ENCODE data around the gene RFESD. TPM values are rescaled to one million over a fixed set of nuclear protein-coding genes. Genes with fewer than 3 reads are reported as not detected.

RFESD gene
- total and polyA plus RNA-seq, 2 of the 13 experiments (the other 11 are each of a cell fraction or from before 2014, with no cell fraction given): 1.1 to 2.2 TPM

DNA sequence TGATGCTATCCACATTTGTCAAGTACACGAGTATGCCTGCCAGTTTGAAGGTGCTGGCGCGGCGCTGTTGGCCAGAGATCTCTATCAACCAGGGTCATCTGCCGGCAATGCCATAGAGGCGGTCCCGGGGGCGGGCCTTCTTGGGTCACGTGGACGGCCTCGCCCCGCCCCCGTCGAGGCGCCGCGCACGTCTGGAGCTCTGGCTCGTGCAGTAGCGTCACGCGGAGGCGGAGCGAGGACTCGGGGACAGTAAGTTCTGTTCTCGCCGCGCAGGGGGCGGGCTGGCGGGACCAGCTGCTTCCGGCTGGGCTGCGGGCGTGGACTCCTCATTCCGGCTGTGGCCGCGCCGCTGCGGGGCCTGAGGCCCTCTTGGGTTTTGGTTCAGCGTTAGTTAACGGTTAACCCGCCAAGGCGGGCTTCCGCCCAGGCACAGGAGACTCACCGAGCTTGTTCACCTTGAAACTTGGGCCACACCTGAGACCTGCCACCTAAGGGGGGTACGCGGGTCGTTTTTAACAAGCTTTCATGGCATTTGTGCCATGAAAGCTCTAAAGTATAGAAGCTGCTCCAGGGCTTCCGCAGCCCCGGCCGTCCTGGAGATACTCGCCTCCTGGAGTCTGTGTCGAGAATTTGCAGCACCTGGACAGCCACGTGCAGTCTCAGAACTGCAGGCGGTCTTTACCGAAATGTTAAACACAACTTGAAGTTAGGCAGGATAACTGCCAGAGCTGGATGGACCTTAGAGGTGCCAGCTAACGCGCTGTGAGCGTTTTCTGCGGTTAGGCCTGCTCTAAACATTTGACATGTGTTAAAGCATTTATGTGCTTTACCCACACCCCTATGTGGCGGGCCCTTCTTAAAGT, at the start of gene RFESD (continued):
- TF ChIP-seq, protein P1, sequence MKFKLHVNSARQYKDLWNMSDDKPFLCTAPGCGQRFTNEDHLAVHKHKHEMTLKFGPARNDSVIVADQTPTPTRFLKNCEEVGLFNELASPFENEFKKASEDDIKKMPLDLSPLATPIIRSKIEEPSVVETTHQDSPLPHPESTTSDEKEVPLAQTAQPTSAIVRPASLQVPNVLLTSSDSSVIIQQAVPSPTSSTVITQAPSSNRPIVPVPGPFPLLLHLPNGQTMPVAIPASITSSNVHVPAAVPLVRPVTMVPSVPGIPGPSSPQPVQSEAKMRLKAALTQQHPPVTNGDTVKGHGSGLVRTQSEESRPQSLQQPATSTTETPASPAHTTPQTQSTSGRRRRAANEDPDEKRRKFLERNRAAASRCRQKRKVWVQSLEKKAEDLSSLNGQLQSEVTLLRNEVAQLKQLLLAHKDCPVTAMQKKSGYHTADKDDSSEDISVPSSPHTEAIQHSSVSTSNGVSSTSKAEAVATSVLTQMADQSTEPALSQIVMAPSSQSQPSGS (CRISPR knock-in tag; IDR thresholded peaks at IDR 0.05): peak; percentile 83; the same call in 1 of the 2 replicates
- TF ChIP-seq PITX1 (CRISPR knock-in tag; IDR thresholded peaks at IDR 0.05): 0 out of 2 replicates have a peak, but pooled peaks have one; percentile 39
- TF ChIP-seq NONO (IDR thresholded peaks at IDR 0.05): no peak
- peak; percentile 89 for TF ChIP-seq NONO (CRISPR knock-in tag; conservative IDR thresholded peaks at IDR 0.05)
- TF ChIP-seq ZNF629 (CRISPR knock-in tag; conservative IDR thresholded peaks at IDR 0.05): no peak
- TF ChIP-seq ZNF142 (CRISPR knock-in tag; IDR thresholded peaks at IDR 0.05): no peak
- TF ChIP-seq ZNF253 (CRISPR knock-in tag; IDR thresholded peaks at IDR 0.05; ENCODE audit: borderline replicate concordance): no peak
- no peak; the same call in 1 of the 2 replicates for TF ChIP-seq KLF12 (CRISPR knock-in tag; IDR thresholded peaks at IDR 0.05; ENCODE audit: borderline replicate concordance)
- no peak; the same call in 1 of the 2 replicates for TF ChIP-seq CREM (IDR thresholded peaks at IDR 0.05)
- TF ChIP-seq CREM (CRISPR knock-in tag; IDR thresholded peaks at IDR 0.05): no peak
- TF ChIP-seq NFKB2 (CRISPR knock-in tag; IDR thresholded peaks at IDR 0.05; ENCODE audit: borderline replicate concordance): peak; percentile 80; the same call in 1 of the 2 replicates
- TF ChIP-seq AGO1 (IDR thresholded peaks at IDR 0.05; ENCODE audit: low read depth, low read length, poor library complexity, severe bottlenecking): peak; percentile 30
- TF ChIP-seq ZNF382 (CRISPR knock-in tag; IDR thresholded peaks at IDR 0.05; ENCODE audit: borderline replicate concordance): no peak
- no peak for TF ChIP-seq NPAS2 (CRISPR knock-in tag; IDR thresholded peaks at IDR 0.05; ENCODE audit: borderline replicate concordance)
- no peak for TF ChIP-seq NFKBIZ (CRISPR knock-in tag; IDR thresholded peaks at IDR 0.05)
- TF ChIP-seq, protein P2, sequence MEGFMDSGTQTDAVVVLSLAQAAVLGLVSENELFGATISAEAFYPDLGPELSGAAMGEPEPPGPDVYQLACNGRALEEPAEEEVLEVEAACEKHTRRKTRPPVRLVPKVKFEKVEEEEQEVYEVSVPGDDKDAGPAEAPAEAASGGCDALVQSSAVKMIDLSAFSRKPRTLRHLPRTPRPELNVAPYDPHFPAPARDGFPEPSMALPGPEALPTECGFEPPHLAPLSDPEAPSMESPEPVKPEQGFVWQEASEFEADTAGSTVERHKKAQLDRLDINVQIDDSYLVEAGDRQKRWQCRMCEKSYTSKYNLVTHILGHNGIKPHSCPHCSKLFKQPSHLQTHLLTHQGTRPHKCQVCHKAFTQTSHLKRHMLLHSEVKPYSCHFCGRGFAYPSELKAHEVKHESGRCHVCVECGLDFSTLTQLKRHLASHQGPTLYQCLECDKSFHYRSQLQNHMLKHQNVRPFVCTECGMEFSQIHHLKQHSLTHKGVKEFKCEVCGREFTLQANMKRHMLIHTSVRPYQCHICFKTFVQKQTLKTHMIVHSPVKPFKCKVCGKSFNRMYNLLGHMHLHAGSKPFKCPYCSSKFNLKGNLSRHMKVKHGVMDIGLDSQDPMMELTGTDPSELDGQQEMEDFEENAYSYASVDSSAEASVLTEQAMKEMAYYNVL (CRISPR knock-in tag; IDR thresholded peaks at IDR 0.05; ENCODE audit: borderline replicate concordance): no peak
- no peak for TF ChIP-seq ZFAT (CRISPR knock-in tag; conservative IDR thresholded peaks at IDR 0.05)
- TF ChIP-seq SMC3 (IDR thresholded peaks at IDR 0.05; ENCODE audit: low read length): no peak
- peak; percentile 58 for TF ChIP-seq TAF1 (CRISPR knock-in tag; IDR thresholded peaks at IDR 0.05)
- peak; percentile 71; the same call in 1 of the 2 replicates for TF ChIP-seq ZNF343 (CRISPR knock-in tag; IDR thresholded peaks at IDR 0.05)
- no peak for TF ChIP-seq FOXP1 (IDR thresholded peaks at IDR 0.05)
- TF ChIP-seq FOXP1 (CRISPR knock-in tag; IDR thresholded peaks at IDR 0.05): peak; percentile 34; the same call in 1 of the 2 replicates
